SK-N-SH treated with all-trans-retinoic acid at 6 μM for 48 hours (cell line): ENCODE measurements around the gene CDH9.

Experiments
- CREB5 ChIP-seq: fragments of 250-450 bp; sonication (Bioruptor Pico); IDR thresholded peaks from 2 replicates; pipeline ENCODE4 v1.5.1; 2020; ENCODE audit warnings: low read depth, mild to moderate bottlenecking, moderate library complexity
- PATZ1 ChIP-seq: fragments of 250-450 bp; sonication (Bioruptor Pico); IDR thresholded peaks from 2 replicates; pipeline ENCODE4 v1.8.0; 2020; ENCODE audit warnings: mild to moderate bottlenecking, moderate library complexity, borderline replicate concordance
- PPARA ChIP-seq: fragments of 250-450 bp; sonication (Bioruptor Pico); IDR thresholded peaks from 2 replicates; pipeline ENCODE4 v1.5.0; 2020; ENCODE audit warnings: mild to moderate bottlenecking, borderline replicate concordance
- RARB ChIP-seq: fragments of 250-450 bp; sonication (Bioruptor Pico); IDR thresholded peaks from 2 replicates; pipeline ENCODE4 v1.8.0; 2021; ENCODE audit warnings: mild to moderate bottlenecking, moderate library complexity
- TCF4 ChIP-seq: fragments of 250-450 bp; sonication (Bioruptor Pico); IDR thresholded peaks from 2 replicates; pipeline ENCODE4 v1.8.0; 2021; ENCODE audit warnings: mild to moderate bottlenecking, moderate library complexity, borderline replicate concordance
- ZFP3 ChIP-seq: fragments of 250-450 bp; sonication (Bioruptor Pico); IDR thresholded peaks from 2 replicates; pipeline ENCODE4 v1.5.0; 2020; ENCODE audit warnings: mild to moderate bottlenecking, moderate library complexity

GRCh38 chr5:26981750-26982149, 56.6 kb downstream of the CDH9 start:
- TF ChIP-seq PATZ1 (CRISPR knock-in tag), result no peak
- no peak for TF ChIP-seq CREB5 (CRISPR knock-in tag)
- TF ChIP-seq ZFP3, result no peak
- no peak for TF ChIP-seq RARB
- TF ChIP-seq TCF4, result no peak
- TF ChIP-seq PPARA (CRISPR knock-in tag), result no peak
